PC-3 (cell line): Measurements from ENCODE around the gene NANOGP8.

Experiments used
- EZH2 ChIP-seq: fragments of 300-600 bp; sonication (generic); IDR thresholded peaks from one replicate; pipeline ENCODE4 v1.6.1; 2017; ENCODE audit warnings: antibody characterized with exemption, mild to moderate bottlenecking, low read length; ENCODE audit not compliant: unreplicated experiment
- TF ChIP-seq, protein P1 (sequence below): fragments of 300-600 bp; sonication (generic); conservative IDR thresholded peaks from 2 replicates; pipeline ENCODE4 v1.5.1; 2017; ENCODE audit warnings: antibody characterized with exemption, low read depth, mild to moderate bottlenecking, low read length

DNA sequence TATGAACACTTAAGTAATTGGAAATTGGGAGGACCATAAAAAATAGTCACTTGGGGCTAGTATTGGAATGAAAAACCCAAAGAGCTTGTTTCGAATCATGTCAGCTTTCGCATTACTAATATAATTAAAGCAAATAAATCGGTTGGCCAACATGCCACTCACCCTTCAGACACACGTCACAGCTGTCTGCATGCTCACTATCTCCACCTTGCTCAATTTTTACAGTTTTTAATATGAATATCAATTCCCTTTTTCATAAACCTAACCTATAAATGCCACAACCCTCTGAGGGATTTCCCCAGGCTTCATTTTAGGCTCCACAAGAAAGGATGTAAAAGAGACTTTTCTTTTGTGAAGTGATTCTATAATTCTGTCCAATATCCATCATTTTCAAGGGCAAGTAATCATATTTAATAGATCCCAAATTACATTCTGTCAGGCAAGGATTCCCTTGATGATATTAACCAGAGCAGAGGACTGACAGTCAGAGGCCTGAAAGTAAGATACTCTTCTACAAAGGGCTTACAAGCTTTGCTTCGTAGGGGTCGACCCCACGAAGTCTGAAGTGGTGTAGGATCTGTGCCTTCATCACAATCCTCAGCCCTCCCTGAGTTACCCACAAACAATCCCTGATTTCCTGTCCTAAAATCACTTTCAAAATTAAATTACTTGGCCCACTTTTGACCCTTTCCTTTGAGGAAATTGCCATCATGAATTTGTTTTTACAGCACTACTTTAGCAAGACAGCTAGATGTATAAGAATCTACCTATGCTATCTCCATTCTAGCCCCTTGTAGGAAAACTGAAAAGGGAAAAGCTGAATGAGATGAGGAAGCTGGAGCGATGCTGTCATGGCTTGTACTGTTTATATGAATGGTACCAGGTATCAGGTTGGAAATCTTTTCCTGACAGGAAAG is 44.5 kb downstream of the NANOGP8 start:
- TF ChIP-seq, protein P1, sequence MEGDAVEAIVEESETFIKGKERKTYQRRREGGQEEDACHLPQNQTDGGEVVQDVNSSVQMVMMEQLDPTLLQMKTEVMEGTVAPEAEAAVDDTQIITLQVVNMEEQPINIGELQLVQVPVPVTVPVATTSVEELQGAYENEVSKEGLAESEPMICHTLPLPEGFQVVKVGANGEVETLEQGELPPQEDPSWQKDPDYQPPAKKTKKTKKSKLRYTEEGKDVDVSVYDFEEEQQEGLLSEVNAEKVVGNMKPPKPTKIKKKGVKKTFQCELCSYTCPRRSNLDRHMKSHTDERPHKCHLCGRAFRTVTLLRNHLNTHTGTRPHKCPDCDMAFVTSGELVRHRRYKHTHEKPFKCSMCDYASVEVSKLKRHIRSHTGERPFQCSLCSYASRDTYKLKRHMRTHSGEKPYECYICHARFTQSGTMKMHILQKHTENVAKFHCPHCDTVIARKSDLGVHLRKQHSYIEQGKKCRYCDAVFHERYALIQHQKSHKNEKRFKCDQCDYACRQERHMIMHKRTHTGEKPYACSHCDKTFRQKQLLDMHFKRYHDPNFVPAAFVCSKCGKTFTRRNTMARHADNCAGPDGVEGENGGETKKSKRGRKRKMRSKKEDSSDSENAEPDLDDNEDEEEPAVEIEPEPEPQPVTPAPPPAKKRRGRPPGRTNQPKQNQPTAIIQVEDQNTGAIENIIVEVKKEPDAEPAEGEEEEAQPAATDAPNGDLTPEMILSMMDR = no peak
- TF ChIP-seq EZH2 = no peak
